Measurements from ENCODE around the gene STX7. TPM values are rescaled to one million over a fixed set of nuclear protein-coding genes. Genes with fewer than 3 reads are reported as not detected.

The STX7 gene
- total RNA-seq, 4 donors from 2014 or later, result 43.2 to 81.4 (median 49.9) TPM

GRCh38 chr6:132430110-132430509, 82.8 kb downstream of the STX7 start:
- H3K4me1 ChIP-seq, result no peaks in the 10 kb centered on the region
- H3K27me3 ChIP-seq, result no peaks in the 10 kb centered on the region
- 69% methylated on average over 2 of the region's 2 CpGs for WGBS
- no peaks in the 10 kb centered on the region for H3K9me3 ChIP-seq
- DNase-seq (ENCODE audit: extremely low spot score), result no peak
- no peak for TF ChIP-seq POLR2A (IDR thresholded peaks at IDR 0.05; ENCODE audit: low read depth)
- no peak for TF ChIP-seq EP300 (IDR thresholded peaks at IDR 0.05)
- no peak for TF ChIP-seq CTCF (IDR thresholded peaks at IDR 0.05)
- TF ChIP-seq POLR2AphosphoS5 (IDR thresholded peaks at IDR 0.05), result no peak
- H3K36me3 ChIP-seq, result no peaks in the 10 kb centered on the region
- no peak overlapping the region for H3K4me3 ChIP-seq
- H3K27ac ChIP-seq (replicated peaks in 1 of 4), result no peak overlapping the region
- intact Hi-C loops (cut with DNase I), result no loop called here

GRCh38 chr6:132425176-132425575, 87.7 kb downstream of the STX7 start:
- no peak for DNase-seq (ENCODE audit: extremely low spot score)
- H3K27ac ChIP-seq (replicated peaks in 1 of 4), result no peak overlapping the region
- 100% methylated on average over 1 of the region's 5 CpGs for WGBS
- H3K36me3 ChIP-seq, result no peaks in the 10 kb centered on the region
- no peak overlapping the region for H3K4me3 ChIP-seq
- no peaks in the 10 kb centered on the region for H3K27me3 ChIP-seq
- no peaks in the 10 kb centered on the region for H3K4me1 ChIP-seq
- TF ChIP-seq EP300 (IDR thresholded peaks at IDR 0.05), result no peak
- H3K9me3 ChIP-seq, result peaks cover 0 to 12% (median 10%) of the 10 kb centered on the region in 4 donors
- intact Hi-C loops (cut with DNase I), result no loop called here

- Histone ChIP-seq H3K4me1 (no peaks in the 10 kb centered on the region), H3K36me3 (no peaks in the 10 kb centered on the region), H3K27ac (replicated peaks in 1 of 4) (no peak overlapping the region), H3K4me3 (no peak overlapping the region), H3K9me3 (peaks cover 0 to 12% (median 10%) of the 10 kb centered on the region in 4 donors), H3K27me3 (no peaks in the 10 kb centered on the region)
- intact Hi-C loops (cut with DNase I), result no loop called here
- no peak for DNase-seq (ENCODE audit: extremely low spot score)
- 89% methylated on average over 3 of the region's 3 CpGs for WGBS
- no peak for TF ChIP-seq POLR2AphosphoS5 (IDR thresholded peaks at IDR 0.05)
- TF ChIP-seq POLR2A (IDR thresholded peaks at IDR 0.05; ENCODE audit: low read depth), result no peak
- no peak for TF ChIP-seq EP300 (IDR thresholded peaks at IDR 0.05)
- TF ChIP-seq CTCF (IDR thresholded peaks at IDR 0.05), result no peak
These were observed 89.1 kb downstream of the STX7 start for GRCh38 chr6:132423839-132424238.

GRCh38 chr6:132418235-132418965, 94.5 kb downstream of the STX7 start:
- Histone ChIP-seq H3K27me3 (no peaks in the 10 kb centered on the region), H3K27ac (replicated peaks in 1 of 4) (no peak overlapping the region), H3K36me3 (no peaks in the 10 kb centered on the region), H3K4me1 (no peaks in the 10 kb centered on the region), H3K4me3 (no peak overlapping the region), H3K9me3 (peaks cover 0 to 12% (median 9%) of the 10 kb centered on the region in 4 donors)
- TF ChIP-seq CTCF (IDR thresholded peaks at IDR 0.05) (no peak), POLR2A (IDR thresholded peaks at IDR 0.05; ENCODE audit: low read depth) (no peak), EP300 (IDR thresholded peaks at IDR 0.05) (no peak), POLR2AphosphoS5 (IDR thresholded peaks at IDR 0.05) (no peak)
- intact Hi-C loops (cut with DNase I), result no loop called here
- 78% methylated on average over 6 of the region's 6 CpGs for WGBS
- no peak for DNase-seq (ENCODE audit: extremely low spot score)

GRCh38 chr6:132414761-132415160, 98.2 kb downstream of the STX7 start:
- no peaks in the 10 kb centered on the region for H3K9me3 ChIP-seq

More at GRCh38 chr6:132414761-132415160, 98.2 kb downstream of the STX7 start:
- Histone ChIP-seq H3K27me3 (no peaks in the 10 kb centered on the region), H3K36me3 (no peaks in the 10 kb centered on the region), H3K27ac (replicated peaks in 1 of 4) (no peak overlapping the region), H3K4me3 (no peak overlapping the region), H3K4me1 (no peaks in the 10 kb centered on the region)
- DNase-seq (ENCODE audit: extremely low spot score), result no peak
- no peak for TF ChIP-seq POLR2AphosphoS5 (IDR thresholded peaks at IDR 0.05)
- TF ChIP-seq CTCF (IDR thresholded peaks at IDR 0.05), result no peak
- 83% methylated on average over 5 of the region's 5 CpGs for WGBS
- intact Hi-C loops (cut with DNase I), result no loop called here

Data from esophagus muscularis mucosa (tissue), 4 donors.